GM23248 (cell line): ENCODE results near the gene RPL27. TPM values are rescaled to one million over a fixed set of nuclear protein-coding genes. Genes with fewer than 3 reads are reported as not detected.
"Not testable (repeated sequence)": the region's sequence is repeated elsewhere in the genome, so short reads cannot be mapped to it uniquely, and the experiment has no call there.

ENCODE experiments used
- DNase-seq: peaks from one replicate; pipeline ENCODE4 v3.0.0-alpha.2; 2015
- H2AFZ ChIP-seq: fragments of 200-600 bp; sonication (generic); 2 replicates; pipeline ENCODE4 v1.6.1; 2016; ENCODE audit warnings: antibody characterized with exemption
- H3F3A ChIP-seq: fragments of 200-600 bp; sonication (generic); 2 replicates; pipeline ENCODE4 v1.6.1; 2016; ENCODE audit warnings: mild to moderate bottlenecking, antibody characterized with exemption, mixed run types; ENCODE audit not compliant: insufficient read depth
- H3K27ac ChIP-seq: fragments of 200-600 bp; sonication (generic); 2 replicates; pipeline ENCODE4 v1.5.1; 2016; ENCODE audit warnings: mild to moderate bottlenecking
- H3K27me3 ChIP-seq: fragments of 200-600 bp; sonication (generic); replicated peaks from 2 replicates; pipeline ENCODE4 v1.6.1; 2016; ENCODE audit warnings: mild to moderate bottlenecking; ENCODE audit not compliant: insufficient read depth
- H3K36me3 ChIP-seq: fragments of 200-600 bp; sonication (generic); 2 replicates; pipeline ENCODE4 v1.6.1; 2016; ENCODE audit warnings: low read depth, mild to moderate bottlenecking
- H3K4me1 ChIP-seq: fragments of 200-600 bp; sonication (generic); 2 replicates; pipeline ENCODE4 v1.6.1; 2016; ENCODE audit warnings: mild to moderate bottlenecking; ENCODE audit not compliant: insufficient read depth
- H3K4me2 ChIP-seq: fragments of 200-600 bp; sonication (generic); one replicate; pipeline ENCODE4 v1.6.1; 2016; ENCODE audit warnings: mild to moderate bottlenecking; ENCODE audit not compliant: unreplicated experiment
- H3K4me3 ChIP-seq: fragments of 200-600 bp; sonication (generic); 2 replicates; pipeline ENCODE4 v1.5.1; 2016; ENCODE audit warnings: mild to moderate bottlenecking
- H3K79me2 ChIP-seq: fragments of 200-600 bp; sonication (generic); 2 replicates; pipeline ENCODE4 v1.6.1; 2016; ENCODE audit warnings: mild to moderate bottlenecking; ENCODE audit not compliant: insufficient read depth
- H3K9ac ChIP-seq: fragments of 200-600 bp; sonication (generic); 2 replicates; pipeline ENCODE4 v1.6.1; 2016; ENCODE audit warnings: mild to moderate bottlenecking
- H3K9me2 ChIP-seq: fragments of 200-600 bp; sonication (generic); 2 replicates; pipeline ENCODE4 v1.6.1; 2016; ENCODE audit warnings: mixed run types, mild to moderate bottlenecking, moderate library complexity; ENCODE audit not compliant: insufficient read depth
- H3K9me3 ChIP-seq: fragments of 200-600 bp; sonication (generic); one replicate; pipeline ENCODE4 v1.6.1; 2017; ENCODE audit warnings: low read depth
- H4K20me1 ChIP-seq: fragments of 200-600 bp; sonication (generic); 2 replicates; pipeline ENCODE4 v1.6.0; 2016; ENCODE audit not compliant: insufficient read depth
- EZH2 ChIP-seq: fragments of 200-600 bp; sonication (generic); IDR thresholded peaks from 2 replicates; pipeline ENCODE4 v1.6.1; 2018; ENCODE audit warnings: antibody characterized with exemption, mild to moderate bottlenecking; ENCODE audit not compliant: insufficient read depth, poor library complexity, severe bottlenecking
- EZH2phosphoT487 ChIP-seq: fragments of 200-600 bp; sonication (generic); IDR thresholded peaks from 2 replicates; pipeline ENCODE4 v1.6.1; 2018; ENCODE audit warnings: antibody characterized with exemption, moderate library complexity, mild to moderate bottlenecking, low read depth; ENCODE audit not compliant: insufficient read depth
- WGBS, 2 experiments: methylation state at CpG; one replicate each; pipeline ENCODE4 v1.1.6; 2015 to 2017; ENCODE audit warnings: low lambda C conversion rate in 2 of 2, low coverage in 1 of 2; ENCODE audit errors: missing lambda C conversion rate in 2 of 2; 5-methylcytosine and 5-hydroxymethylcytosine counted together
- in situ Hi-C: fragments of 300-500 bp; cut with MboI; formaldehyde crosslinking; loops from 2 replicates; pipeline ENCODE4 v1.15.0; 2020
- polyA plus RNA-seq: library from polyadenylated mRNA; unstranded; fragments of >200 nt; fragmentation: Nextera tagmentation; extraction: Ambion mirVana; gene quantifications from 2 replicates; pipeline ENCODE4 v1.2.1, GENCODE V29; 2016
- total RNA-seq: library from RNA; depleted of rRNA; stranded (reverse); fragments of >200 nt; shearing (Covaris generic); gene quantifications from 2 replicates; pipeline ENCODE4 v1.2.3, GENCODE V29; 2014

The RPL27 gene
- total and polyA plus RNA-seq, 2 experiments from 2014 or later: 928 to 1,095 TPM

DNA sequence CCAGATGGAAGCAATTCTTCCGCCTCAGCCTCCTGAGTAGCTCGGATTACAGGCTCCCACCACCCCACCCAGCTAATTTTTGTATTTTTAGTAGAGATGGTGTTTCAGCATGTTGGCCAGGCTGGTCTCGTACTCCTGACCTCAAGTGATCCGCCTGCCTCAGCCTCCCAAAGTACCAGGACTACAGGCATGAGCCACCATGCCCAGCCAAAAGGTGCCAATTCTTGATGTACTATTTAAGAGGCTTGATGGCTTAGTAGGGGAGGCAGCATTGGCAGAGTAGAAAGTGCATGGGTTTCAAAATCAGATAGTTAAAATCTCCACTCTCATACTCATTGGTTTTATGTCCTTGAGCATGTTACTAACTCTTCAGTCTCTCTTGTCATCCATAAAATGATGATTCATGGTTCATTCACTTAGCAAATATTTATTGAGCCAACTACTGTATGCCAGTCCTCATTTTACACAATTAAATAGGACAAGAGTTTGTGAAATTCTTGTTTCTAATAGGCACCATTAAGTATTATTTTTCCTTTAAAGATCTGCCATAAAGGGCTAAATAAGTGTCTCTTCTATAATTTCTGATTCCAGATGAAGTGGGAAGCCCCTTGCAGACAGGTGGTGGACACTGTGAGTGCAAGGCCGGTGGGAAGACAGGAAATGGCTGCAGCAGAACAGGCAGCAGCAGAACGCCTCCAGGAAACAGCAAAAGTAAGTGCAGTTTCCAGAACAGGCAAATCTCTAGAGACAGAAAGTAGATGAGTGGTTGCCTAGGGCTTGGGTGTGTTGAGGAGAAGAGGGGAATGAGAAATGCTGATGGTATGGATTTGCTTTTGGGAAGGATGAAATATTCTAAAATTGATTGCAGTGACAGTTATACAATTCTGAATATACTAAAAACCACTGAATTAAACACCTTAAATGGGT is 8.2 kb upstream of the RPL27 start:
- 49 to 51% methylated on average over 6 of the region's 6 CpGs for WGBS, 2 experiments
- Histone ChIP-seq H3K27ac (peak overlapping the region; percentile 84), H3K9ac (peak overlapping the region; percentile 31), H3K4me3 (no peak overlapping the region), H3K9me2 (no peaks in the 10 kb centered on the region), H3F3A (peaks cover 41% of the 10 kb centered on the region), H3K79me2 (peaks cover 15% of the 10 kb centered on the region), H3K36me3 (peaks cover 36% of the 10 kb centered on the region; the same call in 1 of the 2 replicates), H3K9me3 (no peaks in the 10 kb centered on the region), H2AFZ (no peak overlapping the region), H3K4me1 (peaks cover 33% of the 10 kb centered on the region), H3K27me3 (no peaks in the 10 kb centered on the region), H3K4me2 (peak overlapping the region; percentile 37), H4K20me1 (no peaks in the 10 kb centered on the region)
- peak; percentile 86 for DNase-seq
- in situ Hi-C loops: no loop called here
- TF ChIP-seq EZH2phosphoT487: no peak

DNA sequence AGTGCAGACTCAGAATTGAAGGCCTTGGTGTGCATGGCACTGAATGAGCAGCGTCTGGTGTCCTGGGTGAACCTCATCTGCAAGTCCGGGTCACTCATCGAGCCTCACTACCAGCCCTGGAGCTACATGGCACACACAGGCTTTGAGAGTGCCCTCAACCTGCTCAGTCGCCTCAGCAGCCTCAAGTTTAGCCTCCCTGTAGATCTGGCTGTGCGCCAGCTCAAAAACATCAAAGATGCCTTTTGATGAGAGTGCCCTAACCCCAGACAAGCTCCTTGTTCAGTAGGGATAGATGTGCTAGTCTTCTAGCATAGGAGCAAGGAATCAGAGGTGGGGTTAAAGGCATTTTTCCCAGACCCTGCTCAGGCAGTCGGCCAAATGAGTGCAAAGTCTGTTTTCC is 6.7 kb upstream of the RPL27 start:
- Histone ChIP-seq H4K20me1 (no peaks in the 10 kb centered on the region), H3K9ac (no peak overlapping the region), H3F3A (peaks cover 41% of the 10 kb centered on the region), H3K27me3 (no peaks in the 10 kb centered on the region), H3K4me1 (peaks cover 33% of the 10 kb centered on the region), H3K9me2 (no peaks in the 10 kb centered on the region), H3K9me3 (no peaks in the 10 kb centered on the region), H3K4me2 (no peak overlapping the region), H2AFZ (no peak overlapping the region), H3K36me3 (peaks cover 36% of the 10 kb centered on the region; the same call in 1 of the 2 replicates), H3K4me3 (no peak overlapping the region), H3K79me2 (no peaks in the 10 kb centered on the region), H3K27ac (peak overlapping the region; percentile 84; the same call in 1 of the 2 replicates)
- DNase-seq: no peak
- WGBS, 2 experiments: 89 to 97% methylated on average over 6 of the region's 6 CpGs
- TF ChIP-seq EZH2phosphoT487: no peak
- TF ChIP-seq EZH2: no peak
- in situ Hi-C loops: no loop called here

DNA sequence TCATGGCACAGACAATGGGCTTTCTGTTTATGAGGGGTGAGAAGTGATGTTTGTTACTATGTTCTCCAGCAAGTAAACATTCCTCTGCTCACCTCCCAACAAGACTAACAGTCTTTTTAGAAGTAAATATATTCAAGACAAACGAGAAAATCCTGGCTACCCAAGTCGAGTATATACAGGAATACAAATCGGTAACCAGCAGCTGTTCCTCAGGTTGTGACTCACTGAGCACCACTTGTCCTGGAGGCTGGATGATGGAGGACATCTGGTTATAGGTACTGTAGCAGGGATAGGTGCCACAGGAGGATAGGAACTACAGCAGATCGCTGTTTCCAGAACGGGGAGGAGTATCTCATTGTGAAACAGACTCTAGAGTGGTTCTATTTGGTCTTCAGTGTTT is 5.3 kb upstream of the RPL27 start:
- WGBS, 2 experiments: 88 to 93% methylated on average over 5 of the region's 5 CpGs
- Histone ChIP-seq H3K9ac (no peak overlapping the region), H3K4me2 (no peak overlapping the region), H3K4me3 (no peak overlapping the region), H3K27ac (no peak overlapping the region), H4K20me1 (no peaks in the 10 kb centered on the region), H3K27me3 (no peaks in the 10 kb centered on the region), H3K36me3 (peaks cover 32% of the 10 kb centered on the region; the same call in 1 of the 2 replicates), H3F3A (peaks cover 39% of the 10 kb centered on the region), H2AFZ (no peak overlapping the region), H3K9me2 (no peaks in the 10 kb centered on the region), H3K4me1 (peaks cover 37% of the 10 kb centered on the region), H3K9me3 (no peaks in the 10 kb centered on the region), H3K79me2 (no peaks in the 10 kb centered on the region)
- no peak for DNase-seq
- in situ Hi-C loops: no loop called here
- no peak for TF ChIP-seq EZH2
- no peak for TF ChIP-seq EZH2phosphoT487

DNA sequence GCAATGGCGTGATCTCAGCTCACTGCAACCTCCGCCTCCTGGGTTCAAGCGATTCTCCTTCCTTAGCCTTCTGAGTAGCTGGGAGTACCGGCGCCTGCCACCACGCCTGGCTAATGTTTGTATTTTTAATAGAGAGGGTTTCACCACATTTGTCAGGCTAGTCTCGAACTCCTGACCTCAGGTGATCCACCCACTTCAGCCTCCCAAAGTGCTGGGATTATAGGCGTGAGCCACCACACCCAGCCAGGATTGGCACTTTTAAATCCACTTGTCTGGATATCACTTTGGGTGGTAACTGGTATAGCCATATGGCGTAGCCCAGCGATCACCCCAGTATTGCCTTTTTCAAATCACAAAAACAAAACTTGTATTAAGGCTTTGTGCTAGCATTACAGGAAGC is 4.3 kb upstream of the RPL27 start:
- H3K79me2 ChIP-seq, H4K20me1 ChIP-seq, H3K9me3 ChIP-seq, H2AFZ ChIP-seq, H3K27me3 ChIP-seq, H3K9ac ChIP-seq, H3K4me2 ChIP-seq, DNase-seq, in situ Hi-C loops, H3K27ac ChIP-seq, H3K9me2 ChIP-seq, H3K4me3 ChIP-seq: not testable (repeated sequence)
- 85% methylated on average over 10 of the region's 10 CpGs for WGBS, 2 experiments
- Histone ChIP-seq H3K4me1 (peaks cover 31% of the 10 kb centered on the region), H3F3A (peaks cover 35% of the 10 kb centered on the region), H3K36me3 (peaks cover 23% of the 10 kb centered on the region; the same call in 1 of the 2 replicates)
